ENCODE data around the gene IVNS1ABP.
"Not testable (repeated sequence)": the region's sequence is repeated elsewhere in the genome, so short reads cannot be mapped to it uniquely, and the experiment has no call there.

The IVNS1ABP gene

GRCh38 chr1:185291652-185292051 lies 25.4 kb downstream of the IVNS1ABP start:
- DNase-seq = no peak

- DNase-seq = no peak
Measured at GRCh38 chr1:185291159-185291558, 25.9 kb downstream of the IVNS1ABP start.

DNA sequence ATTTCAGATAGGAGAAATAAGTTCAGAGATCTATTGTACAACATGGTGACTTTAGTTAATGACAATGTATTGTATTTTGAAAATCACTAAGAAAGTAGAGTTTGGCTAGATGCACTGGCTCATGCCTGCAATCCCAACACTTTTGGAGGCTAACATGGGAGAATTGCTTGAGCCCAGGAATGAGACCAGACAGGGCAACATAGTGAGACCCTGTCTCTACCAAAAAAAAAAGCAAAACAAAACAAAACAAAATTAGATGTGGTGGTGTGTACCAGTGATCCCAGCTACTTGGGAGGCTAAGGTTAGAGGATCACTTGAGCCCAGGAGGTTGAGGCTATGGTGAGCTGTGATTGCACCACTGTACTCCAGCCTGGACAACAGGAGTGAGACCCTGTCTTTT lies 27.2 kb downstream of the IVNS1ABP start:
- no peak for DNase-seq

DNA sequence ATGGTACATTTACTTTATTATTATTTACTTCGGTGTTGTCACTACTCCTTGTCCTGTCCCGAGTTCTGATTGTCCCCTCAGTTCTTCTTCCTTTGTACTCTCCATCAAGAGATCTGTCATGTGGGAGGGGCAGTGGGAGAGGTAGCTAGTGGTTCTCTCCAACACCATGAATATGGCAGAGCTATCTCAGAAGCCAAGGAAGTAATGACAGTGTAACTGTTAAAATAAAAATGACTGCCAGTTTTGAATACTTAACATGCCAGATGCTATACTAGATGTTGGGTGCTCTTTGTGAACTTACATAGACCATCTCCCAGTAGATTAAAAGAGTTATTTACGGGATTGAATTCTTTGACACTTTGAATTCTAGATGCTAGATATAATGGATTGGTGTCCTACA lies 28.6 kb downstream of the IVNS1ABP start:
- DNase-seq = no peak

DNA sequence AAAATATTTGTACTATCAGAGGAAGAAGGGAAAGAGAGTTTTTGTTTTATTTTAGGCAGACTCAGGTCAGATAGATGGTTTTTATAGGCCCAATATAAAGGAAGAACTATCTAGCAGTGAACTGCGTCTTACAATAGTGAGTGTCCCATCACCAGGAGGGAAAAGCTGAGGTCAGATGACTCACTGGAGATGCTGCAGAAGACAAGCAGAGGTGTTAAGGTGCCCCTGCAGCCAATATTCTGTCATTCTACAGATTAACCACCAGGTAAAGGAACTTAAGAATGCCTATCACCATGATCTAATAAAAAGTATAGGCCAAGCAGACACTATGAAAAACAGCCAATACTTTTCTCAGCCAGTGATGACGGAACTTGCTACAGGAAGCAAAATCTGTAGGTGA lies 29.6 kb downstream of the IVNS1ABP start:
- DNase-seq = no peak

- no peak for DNase-seq
Measured at GRCh38 chr1:185284533-185285276, 32.3 kb downstream of the IVNS1ABP start.

DNA sequence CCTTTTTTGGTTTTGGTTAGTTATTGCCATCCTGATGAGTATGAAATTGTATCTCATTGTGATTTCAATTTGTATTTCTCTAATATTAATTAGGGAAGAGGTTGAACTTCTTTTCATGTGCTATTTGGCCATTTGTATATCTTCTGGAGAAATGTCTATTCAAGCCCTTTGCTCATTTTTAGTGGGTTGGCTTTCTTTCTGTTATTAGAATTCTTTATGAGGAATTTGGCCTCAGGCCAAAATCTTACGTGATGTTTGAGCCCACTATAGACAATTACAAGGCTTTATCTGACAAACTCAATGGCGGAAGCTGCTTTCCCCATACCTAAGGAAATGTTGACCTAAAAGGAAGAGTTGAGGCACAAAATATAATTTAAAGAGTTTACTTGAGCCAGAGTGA lies 32.9 kb downstream of the IVNS1ABP start:
- no peak for DNase-seq

- peak in 1 of 4 experiments; percentile 4 for DNase-seq
Measured at GRCh38 chr1:185281245-185281644, 35.8 kb downstream of the IVNS1ABP start.

DNA sequence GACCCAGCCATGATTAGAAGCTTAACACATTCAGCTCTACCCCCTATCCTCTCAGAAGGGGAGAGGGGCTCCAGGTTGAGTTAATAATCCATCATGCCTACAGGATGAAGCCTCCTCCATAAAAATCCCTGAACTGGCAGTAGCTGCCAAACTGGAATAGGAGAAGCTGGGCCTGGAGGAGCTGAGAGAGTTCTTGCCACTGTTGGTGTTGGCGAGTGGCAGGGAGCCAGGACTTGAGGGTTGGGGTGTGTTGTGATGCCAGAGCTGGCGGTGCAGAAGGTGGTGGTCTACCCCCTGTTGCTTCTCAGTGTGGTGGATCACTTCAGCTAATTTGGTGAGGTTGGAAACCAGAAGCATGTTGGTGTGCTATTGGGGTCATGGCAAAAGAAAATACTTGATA lies 36.5 kb downstream of the IVNS1ABP start:
- no peak for DNase-seq

- no peak for DNase-seq
Measured at GRCh38 chr1:185279571-185279970, 37.5 kb downstream of the IVNS1ABP start.

GRCh38 chr1:185271921-185272320 lies 45.1 kb downstream of the IVNS1ABP start:
- no peak for DNase-seq

DNA sequence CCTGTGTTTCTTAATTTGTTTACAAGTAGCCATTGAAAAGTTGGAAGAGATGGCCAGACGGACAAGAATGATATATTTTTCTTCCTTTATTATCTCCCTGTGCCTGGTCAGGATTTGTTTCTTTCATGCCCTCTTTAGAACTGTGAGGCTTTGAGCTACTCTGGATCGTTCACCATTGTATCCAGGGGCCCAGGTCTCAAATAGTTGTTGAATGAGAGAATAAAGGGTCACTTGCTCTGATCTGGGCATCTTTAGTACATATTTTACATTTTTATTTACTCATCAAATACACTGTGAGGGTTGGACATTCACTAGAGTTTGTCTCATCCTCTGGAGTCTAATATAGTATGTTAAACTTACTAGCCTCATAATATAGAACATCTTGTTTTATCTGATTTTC lies 48.7 kb downstream of the IVNS1ABP start:
- DNase-seq = no peak

- no peak for DNase-seq
Measured at GRCh38 chr1:185267701-185268100, 49.3 kb downstream of the IVNS1ABP start.

DNA sequence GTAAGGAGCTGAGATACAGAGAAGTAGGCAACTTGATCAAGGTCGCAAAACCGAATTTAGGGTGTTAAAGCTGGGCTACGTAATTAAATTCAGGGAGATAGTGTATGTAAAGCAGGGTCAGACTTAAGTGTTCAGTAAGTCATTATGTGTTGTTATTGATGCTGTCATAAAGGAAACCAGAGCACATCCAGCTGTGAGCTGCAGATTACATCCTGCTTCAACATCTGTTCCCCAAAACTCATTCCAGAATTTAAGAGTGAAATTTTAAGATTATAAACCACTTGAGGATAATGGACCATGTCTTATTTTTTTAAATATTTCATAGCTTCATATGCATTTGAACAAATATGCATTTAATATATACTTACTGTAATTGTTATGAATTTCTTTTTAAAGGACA lies 49.7 kb downstream of the IVNS1ABP start:
- no peak for DNase-seq

DNA sequence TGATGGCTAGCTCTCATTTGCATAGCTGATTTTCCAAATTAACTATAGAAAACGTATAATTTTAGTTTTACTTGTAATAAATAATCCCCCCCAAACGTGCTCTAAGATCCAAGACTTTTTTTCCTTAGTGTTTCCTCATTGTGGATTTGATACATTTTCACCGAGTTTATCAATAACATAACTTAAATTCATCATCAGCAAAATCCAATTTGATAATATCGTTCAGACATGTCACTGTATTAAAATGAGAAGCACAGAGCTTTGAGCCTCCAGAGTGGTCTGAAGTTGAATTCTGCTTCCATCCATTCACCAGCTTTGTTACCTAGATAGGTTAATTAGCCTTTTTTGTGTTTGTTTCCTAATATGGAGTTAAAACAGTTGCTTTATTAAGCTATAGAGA lies 51.7 kb downstream of the IVNS1ABP start:
- no peak for DNase-seq

DNA sequence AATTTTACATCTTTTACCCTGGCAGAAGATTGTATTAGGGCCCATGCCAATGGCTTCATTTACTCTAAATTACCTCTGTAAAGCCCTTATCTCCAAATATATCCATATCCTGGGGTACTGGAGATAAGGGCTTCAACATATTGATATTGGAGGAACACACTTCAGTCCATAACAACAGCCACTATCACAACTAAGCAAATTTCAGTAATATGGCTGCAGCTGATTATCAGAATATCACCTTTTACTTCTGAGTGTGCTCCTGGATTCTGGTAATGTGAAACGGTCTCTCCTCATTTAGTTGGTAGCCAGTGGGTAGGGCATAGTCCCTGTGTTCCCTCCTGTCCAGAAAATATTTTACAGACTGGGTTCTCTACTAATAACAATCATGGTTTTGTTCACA lies 53.3 kb downstream of the IVNS1ABP start:
- DNase-seq = no peak

DNA sequence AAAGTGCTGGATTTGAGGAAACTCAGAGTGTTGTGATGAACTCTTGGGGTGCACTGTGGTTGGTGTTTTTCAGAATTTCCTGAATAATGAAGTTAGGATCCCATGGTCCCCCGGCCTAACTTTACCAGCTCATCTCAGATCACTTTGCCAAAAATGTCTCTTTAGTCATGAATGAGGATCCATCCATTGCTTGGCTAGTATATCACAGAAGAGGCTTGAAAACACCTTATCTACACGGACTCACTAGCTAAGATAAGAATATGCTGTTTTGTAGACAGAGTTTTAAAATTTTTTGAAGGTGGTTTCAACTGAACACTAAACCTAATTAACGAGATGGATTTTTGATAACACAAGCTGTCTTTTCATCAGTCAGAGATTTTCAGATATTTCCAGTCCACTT lies 53.8 kb downstream of the IVNS1ABP start:
- DNase-seq = no peak

DNA sequence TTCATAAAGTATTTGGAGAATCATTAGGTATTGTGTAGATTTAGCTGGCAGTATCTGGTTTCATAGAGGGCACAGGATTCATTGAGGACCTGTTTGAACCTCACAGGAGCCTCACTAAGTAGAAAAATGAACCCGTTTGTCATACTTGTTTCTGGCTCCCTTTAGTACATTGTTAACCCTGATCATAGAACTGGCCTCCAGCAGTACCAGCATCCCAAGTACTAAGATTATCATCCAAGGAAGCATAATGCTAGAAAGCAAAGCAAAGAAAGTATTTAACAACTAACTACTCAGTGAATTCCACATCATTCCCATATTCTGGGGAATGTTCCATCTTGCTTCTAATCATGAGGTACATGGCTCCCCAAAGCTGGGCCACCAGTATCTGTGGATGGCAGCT lies 54.9 kb downstream of the IVNS1ABP start:
- DNase-seq = no peak

DNA sequence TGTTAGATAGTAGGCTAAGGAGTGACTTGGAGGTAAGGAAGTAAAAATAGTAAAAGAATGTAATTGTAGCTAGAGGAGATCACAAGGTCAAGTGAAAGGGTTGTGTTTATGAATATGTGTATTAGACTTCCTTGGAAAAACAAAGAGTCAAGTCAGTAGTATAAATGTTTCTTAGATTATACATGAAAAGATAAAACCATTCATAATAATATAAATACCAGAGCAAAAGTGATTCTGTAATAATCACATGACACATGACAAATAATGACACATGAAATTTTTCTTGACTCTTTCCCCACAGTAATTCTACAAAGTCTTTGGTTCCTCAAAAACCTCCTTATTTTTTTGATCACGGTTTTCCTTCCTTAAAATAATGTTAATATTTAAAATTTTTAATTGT lies 56.4 kb downstream of the IVNS1ABP start:
- no peak for DNase-seq

- DNase-seq = no peak
Measured at GRCh38 chr1:185258676-185259075, 58.4 kb downstream of the IVNS1ABP start.

DNA sequence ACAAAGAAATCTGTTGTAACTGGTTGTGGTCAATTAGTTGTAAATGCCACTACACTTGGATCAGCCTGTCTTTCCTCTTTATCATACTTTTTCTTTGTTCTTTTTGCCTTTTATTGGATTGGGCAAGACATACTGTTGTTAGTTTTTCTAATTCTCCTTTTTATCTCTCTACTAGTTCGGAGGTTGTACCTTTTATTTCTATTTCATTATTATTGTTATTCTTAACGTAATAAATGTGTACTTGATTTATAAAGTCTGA lies 59.2 kb downstream of the IVNS1ABP start:
- no peak for DNase-seq

DNA sequence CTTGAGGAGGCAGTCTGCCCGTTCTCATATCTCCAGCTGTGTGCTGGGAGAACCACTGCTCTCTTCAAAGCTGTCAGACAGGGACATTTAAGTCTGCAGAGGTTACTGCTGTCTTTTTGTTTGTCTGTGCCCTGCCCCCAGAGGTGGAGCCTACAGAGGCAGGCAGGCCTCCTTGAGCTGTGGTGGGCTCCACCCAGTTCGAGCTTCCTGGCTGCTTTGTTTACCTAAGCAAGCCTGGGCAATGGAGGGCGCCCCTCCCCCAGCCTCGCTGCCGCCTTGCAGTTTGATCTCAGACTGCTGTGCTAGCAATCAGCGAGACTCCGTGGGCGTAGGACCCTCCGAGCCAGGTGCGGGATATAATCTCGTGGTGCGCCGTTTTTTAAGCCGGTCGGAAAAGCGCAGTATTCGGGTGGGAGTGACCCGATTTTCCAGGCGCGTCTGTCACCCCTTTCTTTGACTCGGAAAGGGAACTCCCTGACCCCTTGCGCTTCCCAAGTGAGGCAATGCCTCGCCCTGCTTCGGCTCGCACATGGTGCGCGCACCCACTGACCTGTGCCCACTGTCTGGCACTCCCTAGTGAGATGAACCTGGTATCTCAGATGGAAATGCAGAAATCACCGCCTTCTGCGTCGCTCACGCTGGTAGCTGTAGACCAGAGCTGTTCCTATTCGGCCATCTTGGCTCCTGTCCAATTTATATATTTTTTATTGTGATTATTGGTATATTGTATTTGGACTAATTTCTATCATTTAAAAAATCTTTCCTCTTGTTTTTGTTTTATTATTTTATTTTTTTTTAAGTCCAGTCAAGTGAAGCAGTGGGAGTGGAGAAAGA lies 59.7 kb downstream of the IVNS1ABP start:
- not testable (repeated sequence) for DNase-seq

DNA sequence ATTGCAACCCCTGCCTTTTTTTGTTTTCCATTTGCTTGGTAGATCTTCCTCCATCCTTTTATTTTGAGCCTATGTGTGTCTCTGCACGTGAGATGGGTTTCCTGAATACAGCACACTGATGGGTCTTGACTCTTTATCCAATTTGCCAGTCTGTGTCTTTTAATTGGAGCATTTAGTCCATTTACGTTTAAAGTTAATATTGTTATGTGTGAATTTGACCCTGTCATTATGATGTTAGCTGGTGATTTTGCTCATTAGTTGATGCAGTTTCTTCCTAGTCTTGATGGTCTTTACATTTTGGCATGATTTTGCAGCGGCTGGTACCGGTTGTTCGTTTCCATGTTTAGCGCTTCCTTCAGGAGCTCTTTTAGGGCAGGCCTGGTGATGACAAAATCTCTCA lies 61.4 kb downstream of the IVNS1ABP start:
- DNase-seq = not testable (repeated sequence)

DNA sequence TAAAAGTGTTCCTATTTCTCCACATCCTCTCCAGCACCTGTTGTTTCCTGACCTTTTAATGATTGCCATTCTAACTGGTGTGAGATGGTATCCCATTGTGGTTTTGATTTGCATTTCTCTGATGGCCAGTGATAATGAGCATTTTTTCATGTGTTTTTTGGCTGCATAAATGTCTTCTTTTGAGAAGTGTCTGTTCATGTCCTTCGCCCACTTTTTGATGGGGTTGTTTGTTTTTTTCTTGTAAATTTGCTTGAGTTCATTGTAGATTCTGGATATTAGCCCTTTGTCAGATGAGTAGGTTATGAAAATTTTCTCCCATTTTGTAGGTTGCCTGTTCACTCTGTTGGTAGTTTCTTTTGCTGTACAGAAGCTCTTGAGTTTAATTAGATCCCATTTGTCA lies 64.6 kb downstream of the IVNS1ABP start:
- DNase-seq = not testable (repeated sequence)

DNA sequence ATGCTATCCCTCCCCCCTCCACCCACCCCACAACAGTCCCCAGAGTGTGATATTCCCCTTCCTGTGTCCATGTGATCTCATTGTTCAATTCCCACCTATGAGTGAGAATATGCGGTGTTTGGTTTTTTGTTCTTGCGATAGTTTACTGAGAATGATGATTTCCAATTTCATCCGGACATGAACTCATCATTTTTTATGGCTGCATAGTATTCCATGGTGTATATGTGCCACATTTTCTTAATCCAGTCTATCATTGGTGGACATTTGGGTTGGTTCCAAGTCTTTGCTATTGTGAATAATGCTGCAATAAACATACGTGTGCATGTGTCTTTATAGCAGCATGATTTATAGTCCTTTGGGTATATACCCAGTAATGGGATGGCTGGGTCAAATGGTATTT lies 65.1 kb downstream of the IVNS1ABP start:
- DNase-seq = not testable (repeated sequence)

Measured in activated naive CD4-positive, alpha-beta T cell (primary cell).